H9 (cell line): ENCODE measurements around the gene FAM228A. TPM values are rescaled to one million over a fixed set of nuclear protein-coding genes. Genes with fewer than 3 reads are reported as not detected.

Experiments used
- DNase-seq: peaks from one replicate; pipeline ENCODE4 v3.0.0-alpha.2; 2017
- H2AFZ ChIP-seq: one replicate; pipeline ENCODE4 v1.6.1; 2013; ENCODE audit warnings: mild to moderate bottlenecking, low read length, control low read depth, moderate library complexity
- H2AK5ac ChIP-seq: 2 replicates; pipeline ENCODE4 v1.6.1; 2013; ENCODE audit warnings: low read length, control low read depth, mixed read lengths; ENCODE audit not compliant: insufficient read length
- H2BK120ac ChIP-seq: one replicate; pipeline ENCODE4 v1.6.1; 2013; ENCODE audit warnings: low read depth, mild to moderate bottlenecking, low read length, control low read depth, inconsistent platforms; ENCODE audit not compliant: poor library complexity, severe bottlenecking
- H2BK12ac ChIP-seq: 2 replicates; pipeline ENCODE4 v1.6.1; 2013; ENCODE audit warnings: low read length, control low read depth, mixed read lengths, low read depth; ENCODE audit not compliant: insufficient read length
- H2BK15ac ChIP-seq: 2 replicates; pipeline ENCODE4 v1.6.1; 2013; ENCODE audit warnings: low read depth, low read length, control low read depth
- H2BK20ac ChIP-seq: one replicate; pipeline ENCODE4 v1.6.1; 2013; ENCODE audit warnings: low read depth, mild to moderate bottlenecking, low read length, control low read depth, inconsistent platforms; ENCODE audit not compliant: poor library complexity, severe bottlenecking
- H2BK5ac ChIP-seq: 2 replicates; pipeline ENCODE4 v1.6.1; 2013; ENCODE audit warnings: low read length, control low read depth, mixed read lengths; ENCODE audit not compliant: insufficient read length
- H3K14ac ChIP-seq: 2 replicates; pipeline ENCODE4 v1.6.1; 2013; ENCODE audit warnings: low read length, control low read depth; ENCODE audit not compliant: insufficient read depth
- H3K18ac ChIP-seq: 2 replicates; pipeline ENCODE4 v1.6.1; 2013; ENCODE audit warnings: low read depth, mild to moderate bottlenecking, mixed read lengths, low read length, control low read depth; ENCODE audit not compliant: insufficient read length
- H3K23ac ChIP-seq: 2 replicates; pipeline ENCODE4 v1.6.1; 2013; ENCODE audit warnings: low read length, control low read depth, mixed read lengths, low read depth; ENCODE audit not compliant: insufficient read length
- H3K23me2 ChIP-seq: 2 replicates; pipeline ENCODE4 v1.6.1; 2013; ENCODE audit warnings: low read depth, mild to moderate bottlenecking, mixed read lengths, low read length, control low read depth; ENCODE audit not compliant: insufficient read length, poor library complexity, severe bottlenecking
- H3K27ac ChIP-seq: 2 replicates; pipeline ENCODE4 v1.5.1; 2013; ENCODE audit warnings: low read length, control low read depth, mixed read lengths, low read depth; ENCODE audit not compliant: insufficient read length
- H3K27me3 ChIP-seq: 2 replicates; pipeline ENCODE4 v1.6.1; 2013; ENCODE audit warnings: low read length, control low read depth, inconsistent platforms; ENCODE audit not compliant: insufficient read depth
- H3K4ac ChIP-seq: 2 replicates; pipeline ENCODE4 v1.6.1; 2013; ENCODE audit warnings: low read depth, mild to moderate bottlenecking, control low read depth, inconsistent platforms, low read length, moderate library complexity
- H3K4me1 ChIP-seq: 2 replicates; pipeline ENCODE4 v1.6.1; 2013; ENCODE audit warnings: low read length, control low read depth, inconsistent platforms; ENCODE audit not compliant: insufficient read depth
- H3K4me2 ChIP-seq: 2 replicates; pipeline ENCODE4 v1.6.1; 2013; ENCODE audit warnings: low read length, control low read depth, mixed read lengths; ENCODE audit not compliant: insufficient read length, insufficient read depth
- H3K56ac ChIP-seq: 2 replicates; pipeline ENCODE4 v1.6.1; 2013; ENCODE audit warnings: low read depth, mild to moderate bottlenecking, mixed read lengths, low read length, control low read depth; ENCODE audit not compliant: insufficient read length
- H3K79me1 ChIP-seq: 2 replicates; pipeline ENCODE4 v1.6.1; 2013; ENCODE audit warnings: low read depth, mild to moderate bottlenecking, moderate library complexity, low read length, control low read depth, inconsistent platforms; ENCODE audit not compliant: insufficient read depth, poor library complexity, severe bottlenecking
- H3K79me2 ChIP-seq: 2 replicates; pipeline ENCODE4 v1.6.1; 2013; ENCODE audit warnings: low read length, control low read depth, inconsistent platforms; ENCODE audit not compliant: insufficient read depth
- H3K9ac ChIP-seq: 2 replicates; pipeline ENCODE4 v1.6.1; 2013; ENCODE audit warnings: low read length, control low read depth, mixed read lengths; ENCODE audit not compliant: insufficient read length; ENCODE audit errors: extremely low read depth
- H3K9me3 ChIP-seq: one replicate; pipeline ENCODE4 v1.6.1; 2013; ENCODE audit warnings: low read depth, low read length, inconsistent platforms; ENCODE audit not compliant: control insufficient read depth
- H3T11ph ChIP-seq: one replicate; pipeline ENCODE4 v1.6.1; 2013; ENCODE audit warnings: mild to moderate bottlenecking, low read length, control low read depth, inconsistent platforms
- H4K20me1 ChIP-seq: one replicate; pipeline ENCODE4 v1.6.1; 2013; ENCODE audit not compliant: control insufficient read depth, insufficient read length, insufficient read depth
- H4K5ac ChIP-seq: 2 replicates; pipeline ENCODE4 v1.6.1; 2013; ENCODE audit warnings: low read depth, mild to moderate bottlenecking, mixed read lengths, low read length, control low read depth; ENCODE audit not compliant: insufficient read length
- H4K8ac ChIP-seq: replicated peaks from 2 replicates; pipeline ENCODE4 v1.6.1; 2013; ENCODE audit warnings: low read length, control low read depth, mixed read lengths, low read depth; ENCODE audit not compliant: insufficient read length
- H4K91ac ChIP-seq: 2 replicates; pipeline ENCODE4 v1.6.1; 2013; ENCODE audit warnings: low read depth, mild to moderate bottlenecking, moderate library complexity, mixed read lengths, low read length, control low read depth; ENCODE audit not compliant: insufficient read length
- H3K27ac Mint-ChIP-seq, 3 experiments: 2 replicates in 2 of 3; 3 replicates in 1 of 3; pipeline ENCODE4 v1.8.0; 2020 to 2021; ENCODE audit warnings: mixed read lengths in 3 of 3, mild to moderate bottlenecking in 1 of 3, moderate library complexity in 1 of 3
- H3K27me3 Mint-ChIP-seq: 2 replicates; pipeline ENCODE4 v1.8.0; 2021; ENCODE audit warnings: low read depth, mild to moderate bottlenecking, moderate library complexity, mixed read lengths
- H3K36me3 Mint-ChIP-seq, 3 experiments: 2 replicates in 2 of 3; 3 replicates in 1 of 3; pipeline ENCODE4 v1.8.0; 2020 to 2021; ENCODE audit warnings: low read depth in 3 of 3, mixed read lengths in 3 of 3; ENCODE audit not compliant: insufficient read depth in 1 of 3
- H3K4me1 Mint-ChIP-seq, 2 experiments: 2 replicates each; pipeline ENCODE4 v1.8.0; 2020; ENCODE audit warnings: mixed read lengths in 2 of 2
- H3K4me3 Mint-ChIP-seq, 2 experiments: 2 replicates in 1 of 2; 3 replicates in 1 of 2; pipeline ENCODE4 v1.8.0; 2020 to 2021; ENCODE audit warnings: mild to moderate bottlenecking in 2 of 2, mixed read lengths in 2 of 2, moderate library complexity in 1 of 2
- H3K9me3 Mint-ChIP-seq, 2 experiments: 2 replicates in 1 of 2; 3 replicates in 1 of 2; pipeline ENCODE4 v1.8.0; 2020; ENCODE audit warnings: mild to moderate bottlenecking in 2 of 2, mixed read lengths in 2 of 2, moderate library complexity in 1 of 2
- WGBS: extraction: QIAGEN DNeasy Blood & Tissue Kit; methylation state at CpG from one replicate; pipeline ENCODE4 v1.1.7; 2013; ENCODE audit warnings: missing lambda C conversion rate, low lambda C conversion rate, mixed read lengths; ENCODE audit not compliant: insufficient read length; ENCODE audit errors: extremely low coverage; 5-methylcytosine and 5-hydroxymethylcytosine counted together
- total RNA-seq: library from RNA; stranded (reverse); gene quantifications from 2 replicates; pipeline ENCODE4 v1.2.1, GENCODE V29; 2021
- TF ChIP-seq, protein P1 (sequence below): fragments of 200-600 bp; sonication (generic); conservative IDR thresholded peaks from 3 replicates; pipeline ENCODE4 v1.8.0; 2021; ENCODE audit warnings: antibody characterized with exemption, mild to moderate bottlenecking

FAM228A gene
- total RNA-seq, 1 experiment from 2014 or later = not detected

DNA sequence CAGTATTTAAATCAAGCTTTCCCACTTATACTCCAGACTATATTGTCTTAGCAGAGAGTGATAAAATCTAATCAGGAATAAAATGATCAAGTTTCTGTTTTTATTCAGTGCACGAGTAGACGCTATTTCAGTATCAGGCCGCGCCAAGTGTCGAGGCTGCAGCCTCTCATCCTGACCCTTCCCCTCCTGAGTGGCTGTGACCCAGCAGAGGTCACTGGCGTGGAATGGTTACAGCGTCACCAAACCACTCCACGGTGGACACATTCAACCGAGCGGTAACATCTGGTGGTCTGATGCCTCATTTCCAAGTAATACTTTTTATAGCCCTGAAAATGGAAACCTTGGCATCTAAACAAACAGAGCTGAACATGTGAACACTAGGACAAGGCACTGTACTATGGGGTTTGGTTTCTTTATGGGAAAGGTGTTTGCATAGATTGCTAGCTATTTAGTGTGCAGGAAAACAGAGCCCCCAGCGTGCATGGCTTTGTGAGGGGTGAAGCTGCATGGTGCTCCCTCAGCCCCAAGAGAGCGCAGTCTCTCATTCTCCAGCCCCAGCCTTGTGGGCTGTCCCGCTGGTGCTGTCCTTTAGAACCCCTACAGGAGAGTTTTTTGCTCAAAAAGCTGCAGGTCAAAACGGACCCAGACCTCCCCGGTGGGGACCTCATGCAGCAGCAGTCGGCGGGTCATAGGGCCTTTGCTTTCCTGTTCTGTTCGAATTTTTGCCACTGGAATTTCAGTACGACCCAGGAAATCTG lies 28.4 kb downstream of the FAM228A start:
- Histone ChIP-seq H3K27me3 (no peaks in the 10 kb centered on the region), H3K18ac (no peak overlapping the region), H2BK15ac (no peak overlapping the region), H2AFZ (no peak overlapping the region), H2BK120ac (no peak overlapping the region), H3K23me2 (no peaks in the 10 kb centered on the region), H3K9ac (no peak overlapping the region), H3T11ph (no peak overlapping the region), H2BK5ac (no peak overlapping the region), H4K8ac (no peak overlapping the region), H3K23ac (no peak overlapping the region), H4K20me1 (no peaks in the 10 kb centered on the region), H3K27ac (no peak overlapping the region), H4K91ac (no peak overlapping the region), H4K5ac (no peak overlapping the region), H3K79me1 (no peaks in the 10 kb centered on the region), H3K4ac (no peak overlapping the region), H3K4me2 (no peak overlapping the region), H2BK12ac (no peak overlapping the region), H3K14ac (no peak overlapping the region), H3K4me1 (no peaks in the 10 kb centered on the region), H3K56ac (no peak overlapping the region), H3K79me2 (no peaks in the 10 kb centered on the region), H2BK20ac (no peak overlapping the region), H3K9me3 (no peaks in the 10 kb centered on the region), H2AK5ac (no peak overlapping the region)
- peaks cover 1% of the 10 kb centered on the region; the same call in 1 of the 2 replicates for H3K27me3 Mint-ChIP-seq
- WGBS = no CpG with 5 or more reads among the region's 19 CpGs
- peaks cover 0 to 7% (median 0%) of the 10 kb centered on the region in 3 experiments; a peak in 3 of 7 replicates for H3K36me3 Mint-ChIP-seq
- H3K4me1 Mint-ChIP-seq = peaks cover 2 to 16% of the 10 kb centered on the region in 2 experiments; a peak in 2 of 4 replicates
- H3K9me3 Mint-ChIP-seq = no peaks in the 10 kb centered on the region; a peak in 1 of 5 replicates
- no peak overlapping the region for H3K4me3 Mint-ChIP-seq
- 0 out of 7 replicates have a peak overlapping the region, but pooled peaks of 1 of the 3 experiments have one; percentile 60 for H3K27ac Mint-ChIP-seq
- DNase-seq = no peak
- TF ChIP-seq, protein P1, sequence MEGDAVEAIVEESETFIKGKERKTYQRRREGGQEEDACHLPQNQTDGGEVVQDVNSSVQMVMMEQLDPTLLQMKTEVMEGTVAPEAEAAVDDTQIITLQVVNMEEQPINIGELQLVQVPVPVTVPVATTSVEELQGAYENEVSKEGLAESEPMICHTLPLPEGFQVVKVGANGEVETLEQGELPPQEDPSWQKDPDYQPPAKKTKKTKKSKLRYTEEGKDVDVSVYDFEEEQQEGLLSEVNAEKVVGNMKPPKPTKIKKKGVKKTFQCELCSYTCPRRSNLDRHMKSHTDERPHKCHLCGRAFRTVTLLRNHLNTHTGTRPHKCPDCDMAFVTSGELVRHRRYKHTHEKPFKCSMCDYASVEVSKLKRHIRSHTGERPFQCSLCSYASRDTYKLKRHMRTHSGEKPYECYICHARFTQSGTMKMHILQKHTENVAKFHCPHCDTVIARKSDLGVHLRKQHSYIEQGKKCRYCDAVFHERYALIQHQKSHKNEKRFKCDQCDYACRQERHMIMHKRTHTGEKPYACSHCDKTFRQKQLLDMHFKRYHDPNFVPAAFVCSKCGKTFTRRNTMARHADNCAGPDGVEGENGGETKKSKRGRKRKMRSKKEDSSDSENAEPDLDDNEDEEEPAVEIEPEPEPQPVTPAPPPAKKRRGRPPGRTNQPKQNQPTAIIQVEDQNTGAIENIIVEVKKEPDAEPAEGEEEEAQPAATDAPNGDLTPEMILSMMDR = no peak
